ENCODE results near the gene ZNF33B. TPM values are rescaled to one million over a fixed set of nuclear protein-coding genes. Genes with fewer than 3 reads are reported as not detected.

The ZNF33B gene
- total RNA-seq, 1 experiment from 2014 or later = 39.6 TPM

GRCh38 chr10:42615419-42615818 is 23.0 kb downstream of the ZNF33B start:
- TF ChIP-seq CTCF (conservative IDR thresholded peaks at IDR 0.05) = no peak
- no peak overlapping the region for H2BK20ac ChIP-seq (ENCODE audit: low read depth, low read length, poor library complexity, severe bottlenecking)
- H2AK5ac ChIP-seq (ENCODE audit: insufficient read length, low read length) = no peak overlapping the region
- Mint-ChIP-seq H3K27ac (no peak overlapping the region), H3K4me3 (no peak overlapping the region), H3K36me3 (ENCODE audit: insufficient read depth in 1 of 3, low read depth in 3 of 3) (peaks cover 46 to 57% (median 52%) of the 10 kb centered on the region in 3 experiments), H3K27me3 (ENCODE audit: low read depth) (no peaks in the 10 kb centered on the region; the same call in 1 of the 2 replicates), H3K9me3 (no peaks in the 10 kb centered on the region), H3K4me1 (no peaks in the 10 kb centered on the region)
- H4K91ac ChIP-seq (ENCODE audit: insufficient read length, low read depth, low read length) = no peak overlapping the region
- H3K9ac ChIP-seq (ENCODE audit: extremely low read depth, insufficient read length, low read length) = no peak overlapping the region
- no peaks in the 10 kb centered on the region for H3K27me3 ChIP-seq (ENCODE audit: insufficient read depth, low read length)
- H4K5ac ChIP-seq (ENCODE audit: insufficient read length, low read depth, low read length) = no peak overlapping the region
- no peak overlapping the region for H2BK5ac ChIP-seq (ENCODE audit: insufficient read length, low read length)
- H2BK12ac ChIP-seq (ENCODE audit: insufficient read length, low read depth, low read length) = no peak overlapping the region
- no peaks in the 10 kb centered on the region for H3K9me3 ChIP-seq (ENCODE audit: control insufficient read depth, low read depth, low read length)
- no peak overlapping the region for H3K4ac ChIP-seq (ENCODE audit: low read depth, low read length)
- H3K23ac ChIP-seq (ENCODE audit: insufficient read length, low read depth, low read length) = no peak overlapping the region
- H3K4me2 ChIP-seq (ENCODE audit: insufficient read depth, insufficient read length, low read length) = no peak overlapping the region
- no peaks in the 10 kb centered on the region for H3K79me2 ChIP-seq (ENCODE audit: insufficient read depth, low read length)
- H4K20me1 ChIP-seq (ENCODE audit: control insufficient read depth, insufficient read depth, insufficient read length) = no peaks in the 10 kb centered on the region
- no peak for DNase-seq
- no peaks in the 10 kb centered on the region for H3K23me2 ChIP-seq (ENCODE audit: insufficient read length, low read depth, low read length, poor library complexity, severe bottlenecking)
- H3K79me1 ChIP-seq (ENCODE audit: insufficient read depth, low read depth, low read length, poor library complexity, severe bottlenecking) = no peaks in the 10 kb centered on the region
- no peak overlapping the region for H3K27ac ChIP-seq (ENCODE audit: insufficient read length, low read depth, low read length)
- no CpG with 5 or more reads among the region's 3 CpGs for WGBS (ENCODE audit: extremely low coverage, insufficient read length, low lambda C conversion rate)
- H3K18ac ChIP-seq (ENCODE audit: insufficient read length, low read depth, low read length) = no peak overlapping the region
- no peak overlapping the region for H3K56ac ChIP-seq (ENCODE audit: insufficient read length, low read depth, low read length)
- no peaks in the 10 kb centered on the region for H3K4me1 ChIP-seq (ENCODE audit: insufficient read depth, low read length)
- H2AFZ ChIP-seq (ENCODE audit: low read length) = no peak overlapping the region
- H4K8ac ChIP-seq (replicated peaks; ENCODE audit: insufficient read length, low read depth, low read length) = no peak overlapping the region
- H3K14ac ChIP-seq (ENCODE audit: insufficient read depth, low read length) = no peak overlapping the region
- no peak overlapping the region for H2BK15ac ChIP-seq (ENCODE audit: low read depth, low read length)
- no peak overlapping the region for H2BK120ac ChIP-seq (ENCODE audit: low read depth, low read length, poor library complexity, severe bottlenecking)
- no peak overlapping the region for H3T11ph ChIP-seq (ENCODE audit: low read length)

Data from H9 (cell line).